Keratinocyte (primary cell): ENCODE data around the gene POLR1G. TPM values are rescaled to one million over a fixed set of nuclear protein-coding genes. Genes with fewer than 3 reads are reported as not detected.

Experiments used
- DNase-seq: peaks from one replicate; pipeline ENCODE4 v3.0.0-alpha.2; 2011; ENCODE audit warnings: low read depth, missing footprints, low spot score
- FAIRE-seq: peaks from 2 replicates; lab custom pipeline; 2011; peaks lifted over from hg19 to GRCh38; lab: Jason Lieb, UNC
- H2AFZ ChIP-seq: 2 replicates; pipeline ENCODE4 v1.6.0; 2012; ENCODE audit warnings: low read length, control low read depth, inconsistent platforms; ENCODE audit not compliant: control insufficient read depth
- H3K27ac ChIP-seq: 2 replicates; pipeline ENCODE4 v1.5.1; 2011; ENCODE audit warnings: low read length; ENCODE audit not compliant: control insufficient read depth, insufficient read depth
- H3K27me3 ChIP-seq: 3 replicates; pipeline ENCODE4 v1.6.0; 2011; ENCODE audit warnings: low read length; ENCODE audit not compliant: control insufficient read depth, insufficient read depth; ENCODE audit errors: extremely low read depth
- H3K36me3 ChIP-seq, 2 experiments: 2 replicates in 1 of 2; 3 replicates in 1 of 2; pipeline ENCODE4 v1.5.1; 2011; ENCODE audit warnings: low read length in 2 of 2, mild to moderate bottlenecking in 1 of 2; ENCODE audit not compliant: control insufficient read depth in 2 of 2, insufficient read depth in 2 of 2; ENCODE audit errors: extremely low read depth in 1 of 2
- H3K4me1 ChIP-seq: 3 replicates; pipeline ENCODE4 v1.5.1; 2011; ENCODE audit warnings: low read length; ENCODE audit not compliant: control insufficient read depth, insufficient read depth; ENCODE audit errors: extremely low read depth
- H3K4me2 ChIP-seq: 3 replicates; pipeline ENCODE4 v1.6.0; 2011; ENCODE audit warnings: low read depth, low read length; ENCODE audit not compliant: control insufficient read depth, insufficient read depth; ENCODE audit errors: extremely low read depth
- H3K4me3 ChIP-seq, 3 experiments: fragments of 200-600 bp in 1 of 3; sonication (generic) in 1 of 3; 2 replicates in 2 of 3; 3 replicates in 1 of 3; pipeline ENCODE4 v1.5.1; 2011 to 2016; ENCODE audit warnings: low read length in 3 of 3, mild to moderate bottlenecking in 3 of 3, control low read depth in 2 of 3, inconsistent platforms in 1 of 3, low read depth in 1 of 3, mixed read lengths in 1 of 3, mixed run types in 1 of 3, moderate library complexity in 1 of 3; ENCODE audit not compliant: control insufficient read depth in 2 of 3, insufficient read depth in 2 of 3; ENCODE audit errors: extremely low read depth in 1 of 3
- H3K79me2 ChIP-seq: 2 replicates; pipeline ENCODE4 v1.6.0; 2012; ENCODE audit warnings: low read length; ENCODE audit not compliant: control insufficient read depth, insufficient read depth
- H3K9ac ChIP-seq: 3 replicates; pipeline ENCODE4 v1.6.0; 2011; ENCODE audit warnings: low read length; ENCODE audit not compliant: control insufficient read depth, insufficient read depth; ENCODE audit errors: extremely low read depth
- H3K9me1 ChIP-seq: 3 replicates; pipeline ENCODE4 v1.6.0; 2011; ENCODE audit warnings: low read length; ENCODE audit not compliant: control insufficient read depth, insufficient read depth; ENCODE audit errors: extremely low read depth
- H3K9me3 ChIP-seq: 2 replicates; pipeline ENCODE4 v1.5.1; 2012; ENCODE audit warnings: low read depth, low read length; ENCODE audit not compliant: control insufficient read depth
- H4K20me1 ChIP-seq: 3 replicates; pipeline ENCODE4 v1.6.0; 2011; ENCODE audit warnings: low read length; ENCODE audit not compliant: control insufficient read depth, insufficient read depth; ENCODE audit errors: extremely low read depth
- CTCF ChIP-seq, 3 experiments: IDR thresholded peaks in 1 of 3; conservative IDR thresholded peaks in 1 of 3; optimal IDR thresholded peaks in 1 of 3; 2 replicates in 2 of 3; 3 replicates in 1 of 3; pipeline versions ENCODE3 to v1.5.1; 2011; ENCODE audit warnings: low read length in 3 of 3, mild to moderate bottlenecking in 3 of 3, moderate library complexity in 2 of 3, control low read depth in 1 of 3, inconsistent platforms in 1 of 3; ENCODE audit not compliant: insufficient read depth in 2 of 3; ENCODE audit errors: extremely low read depth in 1 of 3
- EZH2 ChIP-seq: IDR thresholded peaks from one replicate; pipeline ENCODE4 v1.6.1; 2012; ENCODE audit warnings: inconsistent platforms, mild to moderate bottlenecking, low read length, moderate library complexity
- dilution Hi-C: fragments of 300-500 bp; cut with MboI; formaldehyde crosslinking; loops from one replicate; pipeline ENCODE4 v1.7.0; 2020; ENCODE audit warnings: low sequenced_read_pairs; ENCODE audit not compliant: extremely low pct_ligation_motif_present
- polyA plus RNA-seq, 5 experiments: library from polyadenylated mRNA; depleted of rRNA in 3 of 5; stranded (reverse) in 3 of 5; stranded (forward) in 1 of 5; unstranded in 1 of 5; fragments of >200 nt; gene quantifications; 1 replicate in 1 of 5; 2 replicates in 3 of 5; 3 replicates in 1 of 5; pipeline versions ENCODE4 v1.2.1 to v1.2.3, GENCODE V29; 2011 to 2012; ENCODE audit warnings: missing spikeins in 2 of 5, low read depth in 1 of 5, low replicate concordance in 1 of 5

The POLR1G gene
- polyA plus RNA-seq, 1 donor (not counting 4 experiments of a cell fraction or from before 2014, with no cell fraction given) = 9.8 TPM

- Histone ChIP-seq H3K9me1 (no peaks in the 10 kb centered on the region), H3K9me3 (no peaks in the 10 kb centered on the region), H3K9ac (peak overlapping the region; percentile 87), H3K4me3 (peak overlapping the region; percentile 32 to 66 (median 57)), H3K4me1 (peaks cover 53% of the 10 kb centered on the region), H2AFZ (peak overlapping the region; percentile 58), H3K4me2 (peak overlapping the region; percentile 88), H3K27ac (peak overlapping the region; percentile 93), H3K27me3 (no peaks in the 10 kb centered on the region), H3K79me2 (no peaks in the 10 kb centered on the region), H4K20me1 (no peaks in the 10 kb centered on the region), H3K36me3 (no peaks in the 10 kb centered on the region)
- no peak for TF ChIP-seq EZH2
- TF ChIP-seq CTCF (optimal IDR thresholded peaks at IDR 0.05 in 1 of 3, IDR thresholded peaks at IDR 0.05 in 1 of 3, conservative IDR thresholded peaks at IDR 0.05 in 1 of 3; ENCODE audit: extremely low read depth in 1 of 3, insufficient read depth in 2 of 3, low read length in 3 of 3) = no peak
- dilution Hi-C loops = no loop called here
- DNase-seq = no peak
- no peak for FAIRE-seq
Observed at GRCh38 chr19:45443462-45444317, 37.2 kb downstream of the POLR1G start.

GRCh38 chr19:45444318-45445041 is 38.0 kb downstream of the POLR1G start:
- no peaks in the 10 kb centered on the region for H3K27me3 ChIP-seq
- TF ChIP-seq CTCF (optimal IDR thresholded peaks at IDR 0.05 in 1 of 3, IDR thresholded peaks at IDR 0.05 in 1 of 3, conservative IDR thresholded peaks at IDR 0.05 in 1 of 3; ENCODE audit: extremely low read depth in 1 of 3, insufficient read depth in 2 of 3, low read length in 3 of 3) = peak in 2 of 3 experiments; percentile 1 to 16
- TF ChIP-seq EZH2 = no peak
- peak overlapping the region; percentile 86 for H3K4me2 ChIP-seq
- peak overlapping the region; percentile 90 for H3K27ac ChIP-seq
- no peaks in the 10 kb centered on the region for H3K9me1 ChIP-seq
- H3K9ac ChIP-seq = peak overlapping the region; percentile 87
- H3K36me3 ChIP-seq = no peaks in the 10 kb centered on the region
- FAIRE-seq (no peak), DNase-seq (no peak)
- H3K79me2 ChIP-seq = no peaks in the 10 kb centered on the region
- H3K4me1 ChIP-seq = peaks cover 61% of the 10 kb centered on the region
- H4K20me1 ChIP-seq = no peaks in the 10 kb centered on the region
- H3K9me3 ChIP-seq = no peaks in the 10 kb centered on the region
- H2AFZ ChIP-seq = peak overlapping the region; percentile 43
- dilution Hi-C loops = no loop called here
- peak overlapping the region in 2 of 3 experiments; percentile 39 to 42 for H3K4me3 ChIP-seq
